Progenitor cell of endocrine pancreas (in vitro differentiated cells): ENCODE results near the gene SLC25A18. TPM values are rescaled to one million over a fixed set of nuclear protein-coding genes. Genes with fewer than 3 reads are reported as not detected.
"Not testable (repeated sequence)": the region's sequence is repeated elsewhere in the genome, so short reads cannot be mapped to it uniquely, and the experiment has no call there.

ENCODE experiments used
- DNase-seq: peaks from one replicate; pipeline ENCODE4 v3.0.0; 2021; ENCODE audit warnings: low spot score; ENCODE audit not compliant: unreplicated experiment
- H3K27ac Mint-ChIP-seq: 2 replicates; pipeline ENCODE4 v1.8.0; 2021; ENCODE audit warnings: mild to moderate bottlenecking, moderate library complexity, mixed read lengths
- H3K27me3 Mint-ChIP-seq: 2 replicates; pipeline ENCODE4 v1.8.0; 2021; ENCODE audit warnings: mixed read lengths
- H3K36me3 Mint-ChIP-seq: 2 replicates; pipeline ENCODE4 v1.8.0; 2022; ENCODE audit warnings: mixed read lengths; ENCODE audit not compliant: insufficient read depth
- H3K4me1 Mint-ChIP-seq: 2 replicates; pipeline ENCODE4 v1.8.0; 2021; ENCODE audit warnings: low read depth, mixed read lengths
- H3K4me3 Mint-ChIP-seq: 2 replicates; pipeline ENCODE4 v1.8.0; 2021; ENCODE audit warnings: low read depth, mild to moderate bottlenecking, moderate library complexity, mixed read lengths
- H3K9me3 Mint-ChIP-seq: 2 replicates; pipeline ENCODE4 v1.8.0; 2021; ENCODE audit warnings: low read depth, mixed read lengths
- long read RNA-seq: library from polyadenylated mRNA; unstranded; transcript quantifications from one replicate; pipeline ENCODE4 v2.0.0, GENCODE V29; 2020
- total RNA-seq: library from RNA; stranded (reverse); gene quantifications from 2 replicates; pipeline ENCODE4 v1.2.1, GENCODE V29; 2021
- TF ChIP-seq, protein P1 (sequence below): fragments of 200-600 bp; sonication (generic); IDR thresholded peaks from one replicate; pipeline ENCODE4 v1.5.0; 2021; ENCODE audit warnings: antibody characterized with exemption, mild to moderate bottlenecking; ENCODE audit not compliant: unreplicated experiment

SLC25A18 gene
- total RNA-seq, result 2.3 and 2.6 TPM in 2 replicates
- long read RNA-seq, partial matches to known transcripts, result 2 of 8 reads
- long read RNA-seq, other reads (novel, unspliced or antisense), result 6 of 8 reads

- H3K4me3 Mint-ChIP-seq, result no peak within 1 kb of the TSS
- TF ChIP-seq, protein P1, sequence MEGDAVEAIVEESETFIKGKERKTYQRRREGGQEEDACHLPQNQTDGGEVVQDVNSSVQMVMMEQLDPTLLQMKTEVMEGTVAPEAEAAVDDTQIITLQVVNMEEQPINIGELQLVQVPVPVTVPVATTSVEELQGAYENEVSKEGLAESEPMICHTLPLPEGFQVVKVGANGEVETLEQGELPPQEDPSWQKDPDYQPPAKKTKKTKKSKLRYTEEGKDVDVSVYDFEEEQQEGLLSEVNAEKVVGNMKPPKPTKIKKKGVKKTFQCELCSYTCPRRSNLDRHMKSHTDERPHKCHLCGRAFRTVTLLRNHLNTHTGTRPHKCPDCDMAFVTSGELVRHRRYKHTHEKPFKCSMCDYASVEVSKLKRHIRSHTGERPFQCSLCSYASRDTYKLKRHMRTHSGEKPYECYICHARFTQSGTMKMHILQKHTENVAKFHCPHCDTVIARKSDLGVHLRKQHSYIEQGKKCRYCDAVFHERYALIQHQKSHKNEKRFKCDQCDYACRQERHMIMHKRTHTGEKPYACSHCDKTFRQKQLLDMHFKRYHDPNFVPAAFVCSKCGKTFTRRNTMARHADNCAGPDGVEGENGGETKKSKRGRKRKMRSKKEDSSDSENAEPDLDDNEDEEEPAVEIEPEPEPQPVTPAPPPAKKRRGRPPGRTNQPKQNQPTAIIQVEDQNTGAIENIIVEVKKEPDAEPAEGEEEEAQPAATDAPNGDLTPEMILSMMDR, result no peak
- peaks cover 16% of the 10 kb centered on the region for H3K36me3 Mint-ChIP-seq
- no peaks in the 10 kb centered on the region for H3K27me3 Mint-ChIP-seq
- peaks cover 5% of the 10 kb centered on the region for H3K4me1 Mint-ChIP-seq
- no peak for DNase-seq
- H3K27ac Mint-ChIP-seq, result peak within 1 kb of the TSS; percentile 29
- H3K9me3 Mint-ChIP-seq, result no peaks in the 10 kb centered on the region
These were observed at the start of gene SLC25A18 for GRCh38 chr22:17562906-17563870. Gene SLC25A18, plus strand, starts transcription at chr22:17563498. Its CDS starts 16,447 bp downstream, at chr22:17579945.

DNA sequence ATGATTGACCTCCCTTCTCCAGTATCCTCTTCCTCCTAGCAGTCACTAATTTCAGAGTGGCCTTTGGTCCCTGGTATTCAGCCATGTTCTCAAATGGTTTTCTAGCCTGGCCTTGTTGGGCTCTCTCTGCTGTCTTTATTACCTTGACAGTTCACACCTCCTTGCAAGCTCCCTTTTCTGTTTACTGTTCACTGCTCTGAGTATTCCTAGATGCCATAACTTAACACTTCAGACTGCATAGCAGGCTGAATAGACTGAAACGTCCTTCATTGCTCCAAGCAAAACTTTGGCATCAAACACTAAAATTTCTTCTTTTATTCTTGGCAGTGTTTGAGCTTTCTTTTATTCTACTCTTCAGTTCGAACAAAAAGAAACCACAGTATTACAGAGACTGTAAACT, 49.7 kb upstream of the SLC25A18 start:
- DNase-seq, result no peak
- Mint-ChIP-seq H3K4me1 (no peaks in the 10 kb centered on the region), H3K4me3 (no peak overlapping the region), H3K9me3 (no peaks in the 10 kb centered on the region), H3K36me3 (peaks cover 15% of the 10 kb centered on the region), H3K27me3 (no peaks in the 10 kb centered on the region), H3K27ac (no peak overlapping the region)
- TF ChIP-seq, protein P1, result no peak

- Mint-ChIP-seq H3K4me1 (no peaks in the 10 kb centered on the region), H3K36me3 (peaks cover 15% of the 10 kb centered on the region), H3K27me3 (no peaks in the 10 kb centered on the region), H3K4me3 (no peak overlapping the region), H3K9me3 (no peaks in the 10 kb centered on the region), H3K27ac (no peak overlapping the region)
- DNase-seq, result no peak
- TF ChIP-seq, protein P1, result no peak
These were observed 49.2 kb upstream of the SLC25A18 start for GRCh38 chr22:17514084-17514483.

DNA sequence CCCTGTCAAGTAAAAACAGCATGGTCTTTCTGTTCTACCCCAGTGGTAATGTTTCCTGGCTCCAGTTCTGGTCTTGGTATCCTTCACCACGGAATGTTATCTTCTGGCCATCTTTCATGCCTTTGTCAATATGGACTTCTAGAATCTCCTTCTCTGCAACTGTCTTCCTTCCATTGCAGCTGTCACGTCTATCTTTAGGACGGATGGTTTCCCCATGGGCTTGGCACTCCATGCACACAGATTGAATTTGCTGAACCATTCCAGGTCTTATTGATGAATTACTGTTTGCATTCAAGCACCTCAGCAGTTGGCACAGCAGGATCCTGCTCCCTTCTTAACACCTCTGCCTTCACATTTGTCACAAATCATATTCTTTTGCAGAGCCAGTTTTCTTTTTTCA, 44.9 kb upstream of the SLC25A18 start:
- Mint-ChIP-seq H3K27me3 (no peaks in the 10 kb centered on the region), H3K9me3 (no peaks in the 10 kb centered on the region), H3K4me3 (no peak overlapping the region), H3K36me3 (peaks cover 6% of the 10 kb centered on the region), H3K4me1 (no peaks in the 10 kb centered on the region), H3K27ac (no peak overlapping the region)
- DNase-seq, result no peak
- TF ChIP-seq, protein P1, result no peak

GRCh38 chr22:17521971-17522370, 41.3 kb upstream of the SLC25A18 start:
- H3K27me3 Mint-ChIP-seq, H3K27ac Mint-ChIP-seq, DNase-seq, H3K4me3 Mint-ChIP-seq, H3K4me1 Mint-ChIP-seq, H3K9me3 Mint-ChIP-seq: not testable (repeated sequence)
- peaks cover 14% of the 10 kb centered on the region for H3K36me3 Mint-ChIP-seq

- Mint-ChIP-seq H3K36me3 (peaks cover 24% of the 10 kb centered on the region), H3K27ac (no peak overlapping the region)
- TF ChIP-seq, protein P1, result no peak
These were observed 39.4 kb upstream of the SLC25A18 start for GRCh38 chr22:17523925-17524324.

More at GRCh38 chr22:17523925-17524324, 39.4 kb upstream of the SLC25A18 start:
- no peaks in the 10 kb centered on the region for H3K9me3 Mint-ChIP-seq
- no peaks in the 10 kb centered on the region for H3K27me3 Mint-ChIP-seq
- H3K4me1 Mint-ChIP-seq, result no peaks in the 10 kb centered on the region
- DNase-seq, result no peak
- no peak overlapping the region for H3K4me3 Mint-ChIP-seq
